HEK293 (cell line): ENCODE data around the gene PHACTR3.

Source experiments
- CTCF ChIA-PET: fragments of 350-600 bp; formaldehyde crosslinking; extraction: SDS; loops from one replicate; lab custom pipeline; 2021; ENCODE audit warnings: antibody characterized with exemption; lab: Yijun Ruan, JAX
- POLR2A ChIA-PET: fragments of 300-600 bp; formaldehyde crosslinking; extraction: SDS; loops from one replicate; lab custom pipeline; 2020; ENCODE audit warnings: antibody characterized with exemption, inconsistent platforms; lab: Yijun Ruan, JAX
- H3K27ac ChIP-seq: fragments of 200-500 bp; sonication (Bioruptor generic); 2 replicates; pipeline ENCODE4 v1.5.1; 2014; ENCODE audit warnings: low read depth, low read length, control low read depth, inconsistent platforms; ENCODE audit errors: extremely low read depth
- H3K36me3 ChIP-seq, 2 experiments: fragments of 200-500 bp in 1 of 2; sonication (Bioruptor generic) in 1 of 2; 1 replicate in 1 of 2; 2 replicates in 1 of 2; pipeline ENCODE4 v1.5.1; 2014 to 2017; ENCODE audit warnings: inconsistent platforms in 2 of 2, low read length in 2 of 2; ENCODE audit not compliant: control insufficient read depth in 2 of 2, insufficient read depth in 1 of 2
- H3K4me1 ChIP-seq: fragments of 200-500 bp; sonication (Bioruptor generic); 2 replicates; pipeline ENCODE4 v1.5.1; 2014; ENCODE audit warnings: mild to moderate bottlenecking, low read length, inconsistent platforms; ENCODE audit not compliant: control insufficient read depth, insufficient read depth
- H3K4me3 ChIP-seq: 2 replicates; pipeline ENCODE4 v1.5.1; 2011; ENCODE audit warnings: low read depth, mild to moderate bottlenecking, control low read depth, low read length, moderate library complexity
- H3K9me3 ChIP-seq: fragments of 200-500 bp; sonication (Bioruptor generic); 2 replicates; pipeline ENCODE4 v1.5.1; 2014; ENCODE audit warnings: low read depth, low read length, inconsistent platforms; ENCODE audit not compliant: control insufficient read depth, insufficient read depth
- KLF16 ChIP-seq: fragments of 450-650 bp; formaldehyde crosslinking; IDR thresholded peaks from 2 replicates; pipeline ENCODE4 v1.5.1; 2017; ENCODE audit warnings: missing biosample characterization, missing genetic modification characterization
- KLF8 ChIP-seq: fragments of 450-650 bp; formaldehyde crosslinking; IDR thresholded peaks from 2 replicates; pipeline ENCODE4 v1.5.1; 2016; ENCODE audit warnings: missing biosample characterization, missing genetic modification characterization
- PBX3 ChIP-seq: sonication (generic); formaldehyde crosslinking; IDR thresholded peaks from 2 replicates; pipeline ENCODE4 v1.8.1; 2022; ENCODE audit warnings: mild to moderate bottlenecking, moderate library complexity, missing genetic modification reagents
- PRDM1 ChIP-seq: fragments of 450-650 bp; formaldehyde crosslinking; IDR thresholded peaks from 2 replicates; pipeline ENCODE4; 2016; ENCODE audit warnings: missing biosample characterization, missing genetic modification characterization
- PRDM10 ChIP-seq: fragments of 450-650 bp; formaldehyde crosslinking; IDR thresholded peaks from 2 replicates; pipeline ENCODE4 v1.5.1; 2016; ENCODE audit warnings: missing biosample characterization, missing genetic modification characterization
- YY2 ChIP-seq: fragments of 450-650 bp; formaldehyde crosslinking; IDR thresholded peaks from 2 replicates; pipeline ENCODE4 v1.5.1; 2016; ENCODE audit warnings: missing biosample characterization, missing genetic modification characterization
- ZBTB11 ChIP-seq: fragments of 450-650 bp; formaldehyde crosslinking; conservative IDR thresholded peaks from 2 replicates; pipeline ENCODE4 v1.5.1; 2016; ENCODE audit warnings: low read depth, missing biosample characterization, missing genetic modification characterization
- ZBTB20 ChIP-seq: fragments of 450-650 bp; formaldehyde crosslinking; IDR thresholded peaks from 2 replicates; pipeline ENCODE4 v1.5.1; 2016; ENCODE audit warnings: missing biosample characterization, missing genetic modification characterization
- ZBTB6 ChIP-seq: fragments of 450-650 bp; formaldehyde crosslinking; IDR thresholded peaks from 2 replicates; pipeline ENCODE4 v1.5.1; 2017; ENCODE audit warnings: missing biosample characterization, missing genetic modification characterization
- ZEB2 ChIP-seq: fragments of 450-650 bp; formaldehyde crosslinking; IDR thresholded peaks from 2 replicates; pipeline ENCODE4 v1.5.1; 2016; ENCODE audit warnings: missing biosample characterization, missing genetic modification characterization
- ZFP69B ChIP-seq: fragments of 450-650 bp; formaldehyde crosslinking; IDR thresholded peaks from 2 replicates; pipeline ENCODE4 v1.5.1; 2016; ENCODE audit warnings: missing biosample characterization, missing genetic modification characterization
- ZNF10 ChIP-seq: fragments of 450-650 bp; formaldehyde crosslinking; IDR thresholded peaks from 2 replicates; pipeline ENCODE4 v1.5.1; 2017; ENCODE audit warnings: missing biosample characterization, missing genetic modification characterization
- ZNF132 ChIP-seq: fragments of 450-650 bp; formaldehyde crosslinking; IDR thresholded peaks from 2 replicates; pipeline ENCODE4 v1.5.1; 2017; ENCODE audit warnings: missing biosample characterization, missing genetic modification characterization, borderline replicate concordance
- ZNF26 ChIP-seq: fragments of 450-650 bp; formaldehyde crosslinking; IDR thresholded peaks from 2 replicates; pipeline ENCODE4 v1.5.1; 2016; ENCODE audit warnings: missing biosample characterization, missing genetic modification characterization
- ZNF292 ChIP-seq: fragments of 450-650 bp; formaldehyde crosslinking; IDR thresholded peaks from 2 replicates; pipeline ENCODE4 v1.5.1; 2016; ENCODE audit warnings: low read depth, missing biosample characterization, missing genetic modification characterization, borderline replicate concordance
- ZNF449 ChIP-seq: fragments of 450-650 bp; formaldehyde crosslinking; IDR thresholded peaks from 2 replicates; pipeline ENCODE4 v1.5.1; 2017; ENCODE audit warnings: missing biosample characterization, mild to moderate bottlenecking, missing genetic modification characterization, moderate library complexity
- ZNF530 ChIP-seq: fragments of 450-650 bp; formaldehyde crosslinking; IDR thresholded peaks from 2 replicates; pipeline ENCODE4 v1.5.1; 2016; ENCODE audit warnings: low read depth, missing biosample characterization, missing genetic modification characterization
- ZNF654 ChIP-seq: fragments of 450-650 bp; formaldehyde crosslinking; IDR thresholded peaks from 2 replicates; pipeline ENCODE4 v1.5.1; 2016; ENCODE audit warnings: low read depth, missing biosample characterization, missing genetic modification characterization
- ZSCAN18 ChIP-seq: fragments of 450-650 bp; formaldehyde crosslinking; IDR thresholded peaks from 2 replicates; pipeline ENCODE4 v1.5.1; 2016; ENCODE audit warnings: missing biosample characterization, missing genetic modification characterization
- ZSCAN4 ChIP-seq: fragments of 450-650 bp; formaldehyde crosslinking; IDR thresholded peaks from 2 replicates; pipeline ENCODE4 v1.5.1; 2017; ENCODE audit warnings: missing biosample characterization, missing genetic modification characterization

The PHACTR3 gene

GRCh38 chr20:59561228-59561605 is 43.1 kb upstream of the PHACTR3 start:
- ChIA-PET POLR2A (no interaction called here), CTCF (interaction anchor here (0.5 to 3.0 kb wide), 18 partner anchors 9 to 790 kb away, joined by 3 to 48 read pairs (median 4); no protein-coding TSS in a partner anchor)
- H3K4me1 ChIP-seq = no peaks in the 10 kb centered on the region
- no peaks in the 10 kb centered on the region for H3K36me3 ChIP-seq
- no peak overlapping the region for H3K4me3 ChIP-seq
- TF ChIP-seq ZNF292 (no peak), ZNF449 (tag by site-specific recombination) (no peak), KLF8 (tag by site-specific recombination) (no peak), ZNF132 (tag by site-specific recombination) (no peak), ZNF530 (tag by site-specific recombination) (no peak), ZBTB6 (tag by site-specific recombination) (no peak), PBX3 (CRISPR knock-in tag) (no peak), ZBTB11 (tag by site-specific recombination) (no peak), ZSCAN18 (tag by site-specific recombination) (no peak), ZBTB20 (tag by site-specific recombination) (no peak), ZFP69B (tag by site-specific recombination) (no peak), ZNF654 (no peak), PRDM1 (tag by site-specific recombination) (no peak), PRDM10 (no peak), ZNF26 (tag by site-specific recombination) (no peak), ZSCAN4 (tag by site-specific recombination) (no peak), YY2 (tag by site-specific recombination) (no peak), ZEB2 (tag by site-specific recombination) (no peak), ZNF10 (tag by site-specific recombination) (no peak), KLF16 (tag by site-specific recombination) (no peak)
- no peak overlapping the region for H3K27ac ChIP-seq
- no peaks in the 10 kb centered on the region for H3K9me3 ChIP-seq
